GM19351 (cell line): ENCODE measurements around the gene MED9.

Experiments
- ATAC-seq: cut with Tn5 transposase; IDR thresholded peaks from one replicate; pipeline ENCODE4 v1.9.1; 2021; ENCODE audit warnings: mild to moderate bottlenecking, moderate library complexity; ENCODE audit not compliant: unreplicated experiment

Gene MED9

GRCh38 chr17:17502741-17503565 is 26.2 kb downstream of the MED9 start:
- ATAC-seq, result no peak

GRCh38 chr17:17503566-17504130 is 26.8 kb downstream of the MED9 start:
- no peak for ATAC-seq

- no peak for ATAC-seq
Observed at GRCh38 chr17:17504341-17505140, 27.7 kb downstream of the MED9 start.

GRCh38 chr17:17505151-17505550 is 28.4 kb downstream of the MED9 start:
- ATAC-seq, result no peak

DNA sequence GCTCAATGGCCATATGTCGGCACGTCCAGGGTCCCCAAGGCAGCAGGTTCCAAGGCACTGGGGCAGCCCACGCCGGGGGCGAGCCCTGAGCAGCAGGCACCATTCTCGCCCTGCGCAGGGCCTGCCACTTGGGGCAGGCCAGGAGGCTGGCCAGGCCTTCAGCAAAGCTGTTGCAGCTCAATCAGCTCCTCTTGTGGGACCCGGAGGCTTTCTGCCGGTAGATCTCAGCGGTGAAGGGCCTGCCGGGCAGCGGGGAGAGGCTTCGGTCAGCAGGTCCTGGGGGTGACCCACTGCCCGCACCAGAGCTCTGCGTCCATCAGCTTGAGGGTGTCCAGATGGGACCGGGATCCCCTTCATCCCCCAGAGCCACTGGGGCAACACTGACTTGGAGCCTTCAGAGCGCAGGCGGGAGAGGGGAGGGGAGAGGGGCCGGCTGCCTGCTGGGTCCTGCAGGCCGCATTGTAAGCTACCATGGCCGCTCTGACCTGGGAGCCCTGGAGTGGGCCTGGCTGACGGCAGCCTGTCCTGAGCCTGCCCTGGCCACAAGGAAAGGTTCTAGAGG is 28.9 kb downstream of the MED9 start:
- no peak for ATAC-seq

GRCh38 chr17:17506181-17506741 is 29.5 kb downstream of the MED9 start:
- no peak for ATAC-seq

GRCh38 chr17:17506893-17507464 is 30.2 kb downstream of the MED9 start:
- ATAC-seq, result no peak

DNA sequence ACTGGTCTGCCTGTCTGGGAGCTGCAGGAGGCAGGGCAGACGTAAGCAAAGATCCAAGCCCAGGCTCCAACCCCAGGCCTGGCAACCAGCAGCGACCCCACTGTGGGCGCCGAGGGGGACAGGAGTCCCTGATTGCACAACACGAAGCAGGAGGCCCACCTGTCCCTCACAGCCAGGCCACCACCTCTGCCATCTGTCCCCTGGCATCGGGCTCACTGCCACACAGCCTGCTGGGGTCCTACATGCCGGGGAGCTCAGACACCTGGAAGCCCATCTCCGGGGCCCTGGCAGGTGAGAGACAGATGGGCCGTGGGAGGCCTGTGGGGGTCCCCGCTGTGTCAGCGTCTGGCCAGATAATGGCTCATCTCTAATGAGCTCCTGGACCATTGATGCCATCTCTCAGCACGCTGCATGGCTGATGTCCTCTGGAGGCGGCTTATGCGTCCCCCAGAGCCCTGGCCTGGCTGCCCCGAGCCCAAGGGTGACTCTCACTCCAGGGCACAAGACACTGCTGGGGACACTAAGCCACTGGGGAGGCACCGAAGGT is 30.7 kb downstream of the MED9 start:
- ATAC-seq, result no peak

DNA sequence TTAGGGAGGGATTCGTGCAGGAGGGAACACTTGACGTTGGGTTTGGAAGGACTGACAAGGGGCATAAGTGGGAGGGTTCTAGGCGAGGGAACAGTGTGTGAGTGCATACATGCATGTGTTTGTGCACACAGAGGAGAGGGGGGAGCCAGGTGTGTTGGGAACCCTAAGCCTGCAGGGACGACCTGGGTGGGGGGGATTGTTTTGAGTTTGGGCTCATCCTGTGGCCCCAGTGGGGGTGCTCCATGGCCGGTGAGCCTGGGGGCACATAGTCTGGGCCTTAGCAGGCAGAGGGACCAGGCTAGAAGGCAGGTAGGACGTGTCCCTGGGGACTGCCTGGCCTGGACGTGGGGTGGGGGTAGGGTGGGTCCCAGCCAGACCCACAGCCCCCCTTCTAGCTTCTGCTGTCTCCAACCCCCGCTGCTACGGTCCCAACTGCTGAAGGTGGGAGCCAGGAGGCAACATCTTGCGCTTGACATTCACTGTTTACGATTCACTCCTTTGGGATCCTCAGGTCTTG is 31.3 kb downstream of the MED9 start:
- no peak for ATAC-seq

GRCh38 chr17:17508646-17509591 is 32.1 kb downstream of the MED9 start:
- ATAC-seq, result no peak

DNA sequence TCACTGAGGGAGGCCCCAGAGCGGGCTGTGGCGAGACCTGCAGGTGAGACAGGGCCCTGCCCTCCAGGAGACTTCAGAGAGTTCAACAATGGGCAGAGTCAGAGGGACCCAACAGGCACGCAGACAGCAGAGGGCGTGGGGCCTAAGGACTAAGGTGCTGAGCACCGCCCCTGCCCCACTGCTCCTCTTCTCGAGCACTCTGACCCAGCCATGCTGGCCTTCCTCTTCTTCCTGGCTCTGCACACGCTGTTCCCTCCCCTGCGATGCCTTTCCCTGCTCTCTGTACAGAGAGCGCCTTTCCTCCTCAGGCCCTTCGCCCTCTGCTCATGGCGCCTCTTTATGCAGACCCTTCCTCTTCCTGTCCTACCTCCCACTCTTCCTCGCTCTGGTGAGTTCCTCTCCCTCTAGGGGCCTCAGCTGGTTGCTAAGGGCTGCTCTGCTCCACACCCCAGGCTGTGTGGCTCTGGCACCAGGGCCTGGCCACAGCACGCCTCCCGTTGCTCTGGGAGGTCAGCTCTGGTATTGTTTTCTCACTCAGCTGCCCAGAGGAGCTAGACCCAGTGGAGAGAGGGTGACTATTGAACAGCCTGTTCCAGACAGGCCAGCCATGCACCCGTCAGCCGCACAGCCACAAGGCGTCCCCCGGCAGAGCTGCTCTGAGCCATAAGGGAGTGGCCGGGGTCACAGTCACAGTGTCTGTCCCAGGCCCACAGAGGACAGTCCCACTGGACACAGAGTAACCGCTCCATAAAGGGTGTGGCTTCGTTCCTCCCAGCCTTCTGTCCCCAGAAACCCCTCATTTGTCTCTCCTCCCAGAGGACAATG is 33.0 kb downstream of the MED9 start:
- no peak for ATAC-seq

DNA sequence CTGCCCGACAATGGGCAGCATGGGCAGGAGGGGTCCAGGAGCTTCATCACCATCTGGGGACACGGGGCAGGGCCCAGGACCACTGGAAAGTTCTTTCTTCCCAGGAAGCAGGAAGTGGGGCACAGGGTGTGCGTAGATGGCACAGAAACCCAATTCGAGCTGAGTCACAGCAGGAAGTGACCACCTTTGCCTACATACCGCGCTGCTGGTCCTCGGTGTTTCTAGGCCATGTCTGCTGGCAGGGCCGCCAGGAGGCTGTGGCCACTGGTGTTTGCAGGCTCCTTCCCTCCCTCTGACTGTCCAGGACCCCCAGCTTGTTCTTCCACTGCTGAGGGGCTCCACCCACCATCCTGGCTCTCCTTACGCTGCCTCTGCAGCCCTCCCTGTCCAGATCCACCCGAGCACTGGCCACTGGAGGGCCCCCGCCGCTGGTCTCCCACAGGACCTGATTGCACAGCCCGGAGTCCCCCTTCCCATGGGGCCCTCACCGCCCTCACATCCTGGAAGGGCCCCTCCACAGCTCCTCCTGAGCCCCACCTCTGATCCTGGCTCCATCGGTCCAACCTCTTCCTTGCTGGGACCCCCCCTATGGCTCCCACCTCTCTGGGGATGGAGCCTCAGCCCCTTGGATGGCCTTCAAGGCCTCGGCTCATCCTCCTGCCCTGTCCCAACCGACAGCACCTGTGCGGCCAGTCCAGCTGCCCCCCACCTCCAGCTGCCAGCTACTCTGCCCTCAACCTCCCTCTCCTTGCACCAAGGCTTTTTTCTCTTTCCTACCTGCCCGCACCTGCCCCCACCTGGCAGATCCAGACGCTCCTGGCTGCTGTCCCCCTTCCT is 33.9 kb downstream of the MED9 start:
- no peak for ATAC-seq

DNA sequence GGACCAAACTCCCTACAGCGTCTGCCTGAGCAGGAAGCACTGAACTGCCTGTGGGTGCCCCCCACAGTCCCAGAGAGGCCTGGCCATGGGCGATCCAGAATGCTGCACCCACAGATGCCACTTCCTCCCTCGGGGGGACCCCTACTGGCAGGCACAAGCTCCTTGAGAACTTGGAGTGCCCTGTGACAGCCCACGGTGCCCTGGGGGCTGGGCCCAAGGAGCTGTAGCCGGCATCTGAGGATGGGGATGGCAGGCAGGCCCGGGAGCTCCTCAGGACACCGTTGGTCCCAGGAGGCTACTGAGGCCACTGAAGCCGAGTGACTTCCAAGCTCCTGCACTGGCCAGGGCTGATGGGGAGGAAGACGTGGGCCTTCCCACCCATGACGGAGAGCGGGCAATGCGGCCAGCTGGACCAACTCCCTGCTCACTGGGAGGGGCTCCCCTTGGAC is 34.5 kb downstream of the MED9 start:
- ATAC-seq, result no peak

DNA sequence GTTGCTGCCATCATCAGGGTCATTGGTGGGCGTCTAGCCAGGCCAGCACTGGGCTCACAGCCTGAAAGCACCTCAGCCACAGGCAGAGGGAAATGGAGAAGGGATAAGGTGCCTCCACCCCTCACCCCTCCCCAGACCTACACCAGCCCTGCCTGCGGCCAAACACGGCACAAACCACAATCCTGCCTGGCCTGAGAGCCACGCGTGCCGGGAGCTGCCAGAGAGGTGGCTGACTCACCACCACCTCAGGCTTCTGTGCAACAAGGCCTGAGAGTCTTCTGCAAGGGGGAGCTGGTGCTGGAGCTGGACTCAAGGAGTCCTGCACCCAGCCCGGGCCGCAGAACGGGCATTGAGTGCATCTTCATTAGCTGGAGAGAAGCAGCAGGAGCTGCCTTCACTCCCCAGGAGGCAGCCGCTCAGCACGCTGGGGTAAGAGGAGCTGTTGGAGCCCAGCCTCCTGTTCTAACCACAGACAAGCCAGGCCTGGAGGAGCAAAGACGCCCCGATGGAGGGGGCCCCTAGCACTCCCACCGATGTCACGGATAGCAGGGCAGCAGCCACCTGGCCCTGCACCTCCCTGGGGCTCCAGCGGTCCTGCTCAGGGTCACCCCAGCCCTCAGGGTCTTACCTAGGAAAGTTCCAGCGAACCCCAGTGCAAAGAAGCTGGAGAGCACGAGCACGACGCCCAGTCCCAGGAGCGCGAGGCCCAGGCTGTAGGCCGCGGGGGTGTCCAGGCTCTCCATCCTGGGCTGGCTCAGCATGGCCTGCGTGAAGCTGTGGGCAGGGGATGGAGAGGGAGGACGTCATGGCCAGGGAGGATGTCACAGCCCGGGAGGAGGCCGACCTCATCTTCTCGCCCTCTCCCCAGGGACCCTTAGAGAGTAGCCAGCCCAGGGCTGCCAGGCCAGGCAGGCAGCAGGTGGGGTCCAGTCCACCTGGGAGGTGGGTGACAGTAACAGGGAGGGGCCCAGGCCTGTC is 35.4 kb downstream of the MED9 start:
- no peak for ATAC-seq

DNA sequence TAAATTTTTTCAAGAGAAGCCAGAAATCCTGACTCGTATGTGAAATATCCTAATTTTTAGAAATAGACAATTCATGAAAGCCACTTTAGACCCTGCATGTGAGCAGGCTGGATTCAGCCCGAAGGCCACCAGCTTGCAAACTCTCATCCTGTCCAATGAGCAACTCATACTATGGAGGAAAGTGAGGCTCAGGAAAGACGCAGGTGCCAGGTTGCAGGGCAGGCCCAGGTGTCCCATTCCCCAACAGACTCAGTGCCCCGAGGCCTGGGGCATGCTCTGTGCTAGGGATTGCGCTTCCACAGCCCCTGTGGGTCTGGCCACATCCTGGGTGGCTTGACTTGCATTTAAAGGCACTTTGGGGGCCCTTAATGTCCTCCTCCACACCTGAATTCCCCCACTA is 36.1 kb downstream of the MED9 start:
- no peak for ATAC-seq

GRCh38 chr17:17513626-17514025 is 36.8 kb downstream of the MED9 start:
- no peak for ATAC-seq
